Caco-2 (cell line): ENCODE data around the gene PPFIA1. TPM values are rescaled to one million over a fixed set of nuclear protein-coding genes. Genes with fewer than 3 reads are reported as not detected.

Experiments
- BruUV-seq: library from RNA; stranded (reverse); fragments of 400-500 nt; replicated peaks from 2 replicates; lab custom pipeline; 2021; lab: Mats Ljungman, UMichigan
- CTCF ChIA-PET: fragments of 300-600 bp; sonication (Branson Sonifier 250); formaldehyde crosslinking; loops from one replicate; lab custom pipeline; 2022; ENCODE audit warnings: antibody characterized with exemption; lab: Charles Lee
- POLR2A ChIA-PET: fragments of 300-600 bp; sonication (Branson Sonifier 250); formaldehyde crosslinking; loops from one replicate; lab custom pipeline; 2022; ENCODE audit warnings: antibody characterized with exemption; lab: Charles Lee
- DNase-seq, 2 experiments: peaks; one replicate each; pipeline versions ENCODE4 v3.0.0 to v3.0.0-alpha.2; 2020 to 2022
- H3K27me3 ChIP-seq: replicated peaks from 2 replicates; pipeline ENCODE4 v1.6.0; 2011; ENCODE audit warnings: low read length; ENCODE audit not compliant: control insufficient read depth, insufficient read depth
- H3K36me3 ChIP-seq: 2 replicates; pipeline ENCODE4 v1.5.1; 2011; ENCODE audit warnings: low read length; ENCODE audit not compliant: control insufficient read depth, insufficient read depth
- H3K4me1 ChIP-seq: fragments of 250-450 bp; sonication (Bioruptor Pico); 2 replicates; pipeline ENCODE4 v1.5.1; 2020; ENCODE audit warnings: mild to moderate bottlenecking
- H3K4me3 ChIP-seq: 2 replicates; pipeline ENCODE4 v1.5.1; 2011; ENCODE audit warnings: low read depth, mild to moderate bottlenecking, control low read depth, low read length
- H3K9me3 ChIP-seq: fragments of 250-450 bp; sonication (Bioruptor Pico); 2 replicates; pipeline ENCODE4 v1.5.1; 2020; ENCODE audit warnings: mild to moderate bottlenecking, moderate library complexity
- H3K27ac Mint-ChIP-seq: one replicate; pipeline ENCODE4 v1.8.0; 2022; ENCODE audit warnings: mixed read lengths; ENCODE audit not compliant: unreplicated experiment
- H3K27me3 Mint-ChIP-seq: one replicate; pipeline ENCODE4 v1.8.0; 2022; ENCODE audit warnings: mixed read lengths; ENCODE audit not compliant: insufficient read depth, unreplicated experiment
- H3K36me3 Mint-ChIP-seq: one replicate; pipeline ENCODE4 v1.8.0; 2022; ENCODE audit warnings: mild to moderate bottlenecking, mixed read lengths; ENCODE audit not compliant: insufficient read depth, unreplicated experiment
- H3K4me1 Mint-ChIP-seq: one replicate; pipeline ENCODE4 v1.8.0; 2022; ENCODE audit warnings: low read depth, mixed read lengths; ENCODE audit not compliant: unreplicated experiment
- H3K4me3 Mint-ChIP-seq: one replicate; pipeline ENCODE4 v1.8.0; 2022; ENCODE audit warnings: mild to moderate bottlenecking, moderate library complexity, mixed read lengths; ENCODE audit not compliant: unreplicated experiment
- H3K9me3 Mint-ChIP-seq: one replicate; pipeline ENCODE4 v1.8.0; 2022; ENCODE audit warnings: mixed read lengths; ENCODE audit not compliant: unreplicated experiment
- intact Hi-C: fragments of 100-400 bp; cut with micrococcal nuclease; formaldehyde crosslinking; loops from one replicate; pipeline ENCODE4 v1.10.0; 2022; ENCODE audit not compliant: unreplicated experiment
- total RNA-seq: library from RNA; stranded (reverse); gene quantifications from 2 replicates; pipeline ENCODE4 v1.2.3, GENCODE V29; 2022
- TF ChIP-seq, protein P1 (sequence below), 2 experiments: fragments of 200-600 bp in 1 of 2; IDR thresholded peaks; 1 replicate in 1 of 2; 2 replicates in 1 of 2; pipeline versions ENCODE4 v1.5.1 to v1.8.0; 2011 to 2022; ENCODE audit warnings: antibody characterized with exemption in 1 of 2, control low read depth in 1 of 2, inconsistent platforms in 1 of 2, low read depth in 1 of 2, low read length in 1 of 2, mild to moderate bottlenecking in 1 of 2, moderate library complexity in 1 of 2; ENCODE audit not compliant: insufficient read depth in 1 of 2, severe bottlenecking in 1 of 2, unreplicated experiment in 1 of 2

PPFIA1 gene
- total RNA-seq, 1 experiment from 2014 or later: 148 TPM

DNA sequence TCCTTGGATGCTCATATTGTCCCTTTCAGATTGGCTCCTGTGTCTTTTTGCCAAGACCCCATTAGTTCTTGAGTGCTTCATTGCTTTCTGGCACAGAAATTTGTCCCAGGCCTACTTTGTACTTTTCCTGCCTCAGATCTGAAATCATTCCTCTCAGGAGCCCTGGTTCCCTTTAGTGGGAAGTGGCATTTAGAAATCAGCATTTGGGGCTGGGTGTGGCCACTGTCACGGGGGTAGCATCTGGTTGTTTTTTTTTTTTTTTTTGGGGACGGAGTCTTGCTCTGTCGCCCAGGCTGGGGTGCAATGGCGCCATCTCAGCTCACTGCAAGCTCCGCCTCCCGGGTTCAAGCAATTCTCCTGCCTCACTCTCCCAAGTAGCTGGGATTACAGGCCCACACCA lies 18.2 kb downstream of the PPFIA1 start:
- intact Hi-C loops: no loop called here
- POLR2A ChIA-PET: interaction anchor here (0.6 kb wide), 1 partner anchor 21 kb away, joined by 3 read pairs; no protein-coding TSS in a partner anchor
- H3K4me3 Mint-ChIP-seq: no peak overlapping the region
- peak overlapping the region; percentile 22 for H3K27ac Mint-ChIP-seq
- peaks cover 10% of the 10 kb centered on the region for H3K9me3 Mint-ChIP-seq
- Histone ChIP-seq H3K4me3 (no peak overlapping the region), H3K9me3 (no peaks in the 10 kb centered on the region), H3K36me3 (peaks cover 9% of the 10 kb centered on the region), H3K4me1 (no peaks in the 10 kb centered on the region), H3K27me3 (no peaks in the 10 kb centered on the region)
- DNase-seq: no peak
- H3K4me1 Mint-ChIP-seq: no peaks in the 10 kb centered on the region
- no TSS peak for BruUV-seq
- H3K36me3 Mint-ChIP-seq: peaks cover 90% of the 10 kb centered on the region
- CTCF ChIA-PET: interaction anchor here (0.6 kb wide), 1 partner anchor 382 kb away, joined by 4 read pairs; no protein-coding TSS in a partner anchor
- TF ChIP-seq, protein P1, sequence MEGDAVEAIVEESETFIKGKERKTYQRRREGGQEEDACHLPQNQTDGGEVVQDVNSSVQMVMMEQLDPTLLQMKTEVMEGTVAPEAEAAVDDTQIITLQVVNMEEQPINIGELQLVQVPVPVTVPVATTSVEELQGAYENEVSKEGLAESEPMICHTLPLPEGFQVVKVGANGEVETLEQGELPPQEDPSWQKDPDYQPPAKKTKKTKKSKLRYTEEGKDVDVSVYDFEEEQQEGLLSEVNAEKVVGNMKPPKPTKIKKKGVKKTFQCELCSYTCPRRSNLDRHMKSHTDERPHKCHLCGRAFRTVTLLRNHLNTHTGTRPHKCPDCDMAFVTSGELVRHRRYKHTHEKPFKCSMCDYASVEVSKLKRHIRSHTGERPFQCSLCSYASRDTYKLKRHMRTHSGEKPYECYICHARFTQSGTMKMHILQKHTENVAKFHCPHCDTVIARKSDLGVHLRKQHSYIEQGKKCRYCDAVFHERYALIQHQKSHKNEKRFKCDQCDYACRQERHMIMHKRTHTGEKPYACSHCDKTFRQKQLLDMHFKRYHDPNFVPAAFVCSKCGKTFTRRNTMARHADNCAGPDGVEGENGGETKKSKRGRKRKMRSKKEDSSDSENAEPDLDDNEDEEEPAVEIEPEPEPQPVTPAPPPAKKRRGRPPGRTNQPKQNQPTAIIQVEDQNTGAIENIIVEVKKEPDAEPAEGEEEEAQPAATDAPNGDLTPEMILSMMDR (IDR thresholded peaks at IDR 0.05; ENCODE audit: insufficient read depth in 1 of 2, low read depth in 1 of 2, low read length in 1 of 2, severe bottlenecking in 1 of 2, unreplicated experiment in 1 of 2): no peak
- H3K27me3 Mint-ChIP-seq: no peaks in the 10 kb centered on the region

DNA sequence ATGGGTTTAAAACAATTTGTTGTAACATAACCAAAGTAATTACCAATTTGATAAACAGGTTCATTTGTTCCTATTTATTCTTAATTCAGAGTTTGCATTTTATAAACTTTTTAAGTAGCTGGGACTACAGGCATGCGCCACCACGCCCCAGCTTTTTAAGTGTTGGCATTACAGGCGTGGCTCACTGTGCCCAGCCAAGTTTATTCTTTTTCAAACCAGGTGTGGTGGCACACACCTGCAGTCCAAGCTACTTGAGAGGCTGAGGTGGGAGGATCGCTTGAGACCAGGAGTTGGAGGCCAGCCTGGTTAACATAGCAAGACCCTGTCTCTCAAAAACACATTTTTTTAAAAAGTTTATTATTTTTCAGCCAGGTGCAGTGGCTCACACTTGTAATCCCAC lies 19.1 kb downstream of the PPFIA1 start:
- H3K9me3 Mint-ChIP-seq: peaks cover 16% of the 10 kb centered on the region
- Histone ChIP-seq H3K27me3 (no peaks in the 10 kb centered on the region), H3K4me3 (no peak overlapping the region), H3K36me3 (peaks cover 14% of the 10 kb centered on the region), H3K4me1 (no peaks in the 10 kb centered on the region), H3K9me3 (no peaks in the 10 kb centered on the region)
- no peak for DNase-seq
- BruUV-seq: no TSS peak
- H3K27ac Mint-ChIP-seq: no peak overlapping the region
- no peaks in the 10 kb centered on the region for H3K4me1 Mint-ChIP-seq
- H3K4me3 Mint-ChIP-seq: no peak overlapping the region
- peaks cover 90% of the 10 kb centered on the region for H3K36me3 Mint-ChIP-seq
- POLR2A ChIA-PET: no interaction called here
- H3K27me3 Mint-ChIP-seq: no peaks in the 10 kb centered on the region
- CTCF ChIA-PET: no interaction called here
- intact Hi-C loops: no loop called here
- TF ChIP-seq, protein P1 (IDR thresholded peaks at IDR 0.05; ENCODE audit: insufficient read depth in 1 of 2, low read depth in 1 of 2, low read length in 1 of 2, severe bottlenecking in 1 of 2, unreplicated experiment in 1 of 2): no peak

DNA sequence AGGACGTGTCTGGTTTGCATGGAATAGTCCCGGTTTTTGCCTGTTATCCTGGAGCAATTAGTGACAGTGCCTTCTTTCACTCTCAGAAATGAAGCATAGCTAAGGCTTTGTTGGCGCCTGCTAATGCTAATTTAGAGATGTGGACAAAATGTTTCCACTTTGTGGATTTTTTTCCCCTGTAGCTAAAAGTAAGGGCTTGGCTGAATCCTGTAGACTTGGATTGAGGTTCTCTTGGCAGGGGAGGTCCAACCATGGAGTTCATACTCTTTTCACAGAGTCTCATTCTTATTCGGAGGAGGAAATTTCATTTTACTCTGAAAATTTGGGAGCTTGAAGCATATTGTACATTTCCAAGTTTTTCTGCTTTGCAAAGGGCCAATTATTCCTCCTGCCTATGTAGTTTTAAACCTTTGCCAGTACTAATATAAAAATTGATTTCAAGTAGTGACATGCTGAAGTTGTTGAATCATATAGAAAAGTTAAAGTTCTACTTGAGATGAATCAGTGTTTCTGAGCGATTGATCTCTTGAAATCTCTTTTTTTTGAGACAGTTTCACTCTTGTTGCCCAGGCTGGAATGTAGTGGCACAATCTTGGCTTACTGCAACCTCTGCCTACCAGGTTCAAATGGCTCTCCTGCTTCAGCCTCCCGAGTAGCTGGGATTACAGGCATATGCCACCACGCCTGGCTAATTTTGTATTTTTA lies 20.0 kb downstream of the PPFIA1 start:
- H3K27me3 ChIP-seq: no peaks in the 10 kb centered on the region
- H3K4me1 ChIP-seq: no peaks in the 10 kb centered on the region
- POLR2A ChIA-PET: no interaction called here
- H3K4me3 Mint-ChIP-seq: no peak overlapping the region
- TF ChIP-seq, protein P1 (IDR thresholded peaks at IDR 0.05; ENCODE audit: insufficient read depth in 1 of 2, low read depth in 1 of 2, low read length in 1 of 2, severe bottlenecking in 1 of 2, unreplicated experiment in 1 of 2): no peak
- H3K27ac Mint-ChIP-seq: no peak overlapping the region
- H3K9me3 Mint-ChIP-seq: peaks cover 16% of the 10 kb centered on the region
- H3K27me3 Mint-ChIP-seq: no peaks in the 10 kb centered on the region
- CTCF ChIA-PET: no interaction called here
- H3K9me3 ChIP-seq: no peaks in the 10 kb centered on the region
- H3K4me1 Mint-ChIP-seq: no peaks in the 10 kb centered on the region
- no peak for DNase-seq
- no TSS peak for BruUV-seq
- intact Hi-C loops: no loop called here
- H3K36me3 ChIP-seq: peaks cover 12% of the 10 kb centered on the region
- H3K4me3 ChIP-seq: no peak overlapping the region
- H3K36me3 Mint-ChIP-seq: peaks cover 83% of the 10 kb centered on the region
